ENCODE results near the gene FARP2.

DNA sequence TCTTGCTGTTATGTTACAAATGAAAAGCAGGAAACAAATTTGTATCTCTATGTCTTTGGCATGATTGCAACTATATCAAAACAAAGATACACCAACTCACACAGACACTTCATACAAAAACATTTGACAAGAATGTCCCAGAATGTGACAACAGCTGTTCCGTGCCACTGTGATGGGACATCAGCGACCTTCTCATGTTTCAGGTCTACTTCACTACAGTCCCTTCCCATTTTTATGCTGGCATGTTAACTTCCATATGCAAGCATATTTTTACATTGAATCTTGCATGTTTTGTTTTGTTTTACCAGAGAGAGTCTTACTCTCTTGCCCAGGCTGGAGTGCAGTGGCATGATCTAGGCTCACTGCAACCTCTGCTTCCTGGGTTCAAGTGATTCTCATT is 81.1 kb downstream of the FARP2 start:
- TF ChIP-seq, protein P1, sequence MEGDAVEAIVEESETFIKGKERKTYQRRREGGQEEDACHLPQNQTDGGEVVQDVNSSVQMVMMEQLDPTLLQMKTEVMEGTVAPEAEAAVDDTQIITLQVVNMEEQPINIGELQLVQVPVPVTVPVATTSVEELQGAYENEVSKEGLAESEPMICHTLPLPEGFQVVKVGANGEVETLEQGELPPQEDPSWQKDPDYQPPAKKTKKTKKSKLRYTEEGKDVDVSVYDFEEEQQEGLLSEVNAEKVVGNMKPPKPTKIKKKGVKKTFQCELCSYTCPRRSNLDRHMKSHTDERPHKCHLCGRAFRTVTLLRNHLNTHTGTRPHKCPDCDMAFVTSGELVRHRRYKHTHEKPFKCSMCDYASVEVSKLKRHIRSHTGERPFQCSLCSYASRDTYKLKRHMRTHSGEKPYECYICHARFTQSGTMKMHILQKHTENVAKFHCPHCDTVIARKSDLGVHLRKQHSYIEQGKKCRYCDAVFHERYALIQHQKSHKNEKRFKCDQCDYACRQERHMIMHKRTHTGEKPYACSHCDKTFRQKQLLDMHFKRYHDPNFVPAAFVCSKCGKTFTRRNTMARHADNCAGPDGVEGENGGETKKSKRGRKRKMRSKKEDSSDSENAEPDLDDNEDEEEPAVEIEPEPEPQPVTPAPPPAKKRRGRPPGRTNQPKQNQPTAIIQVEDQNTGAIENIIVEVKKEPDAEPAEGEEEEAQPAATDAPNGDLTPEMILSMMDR (IDR thresholded peaks at IDR 0.05; ENCODE audit: low read length), result no peak
- no peak for TF ChIP-seq EZH2 (IDR thresholded peaks at IDR 0.05; ENCODE audit: borderline replicate concordance, low read length)
